Dermis blood vessel endothelial cell (primary cell): ENCODE measurements around the gene DSCAM. TPM values are rescaled to one million over a fixed set of nuclear protein-coding genes. Genes with fewer than 3 reads are reported as not detected.

Experiments
- DNase-seq: peaks from one replicate; pipeline ENCODE4 v3.0.0; 2010
- total RNA-seq: library from RNA; depleted of rRNA; stranded (reverse); fragments of >200 nt; gene quantifications from 2 replicates; pipeline ENCODE4 v1.2.3, GENCODE V29; 2014

Gene DSCAM
- total RNA-seq, 1 donor from 2014 or later = under 0.01 TPM

DNA sequence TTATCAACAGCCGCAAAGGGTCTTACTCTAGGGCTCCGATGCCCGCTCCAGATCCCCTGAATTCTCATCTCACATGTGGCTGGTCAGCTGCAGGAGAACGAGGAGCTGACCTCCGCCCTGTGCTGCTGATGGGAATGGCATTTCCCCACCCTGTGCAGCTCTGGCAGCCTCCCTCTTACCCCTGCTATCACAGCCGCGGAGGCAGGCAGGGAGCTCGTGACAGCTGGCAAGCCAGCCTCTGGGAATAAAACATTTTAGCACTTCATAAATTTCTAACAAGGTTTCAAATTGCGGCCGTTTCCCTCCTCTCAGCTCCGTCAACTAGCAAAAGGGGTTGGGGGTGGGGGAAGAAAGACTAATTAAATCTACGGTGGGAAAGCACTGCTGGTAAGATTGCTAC is 81.1 kb downstream of the DSCAM start:
- no peak for DNase-seq

DNA sequence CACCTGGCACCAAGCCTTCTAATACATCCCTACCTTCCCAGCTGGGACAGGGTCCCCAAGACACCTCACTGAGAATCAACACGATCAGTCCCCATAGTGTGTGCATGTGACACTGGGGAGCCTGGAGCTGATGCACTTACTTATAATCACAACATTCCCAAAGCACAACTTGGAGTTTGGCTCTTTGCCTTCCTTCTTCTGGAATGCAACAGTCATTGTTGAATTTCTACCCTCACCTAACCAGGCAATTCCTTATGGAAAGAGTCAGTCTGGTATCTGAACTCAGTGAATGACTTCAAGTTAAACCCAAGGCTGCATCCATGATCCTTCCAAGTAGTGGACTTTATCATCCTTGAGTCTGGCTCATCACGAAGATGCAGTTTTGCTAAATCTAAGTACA is 86.1 kb downstream of the DSCAM start:
- no peak for DNase-seq

DNA sequence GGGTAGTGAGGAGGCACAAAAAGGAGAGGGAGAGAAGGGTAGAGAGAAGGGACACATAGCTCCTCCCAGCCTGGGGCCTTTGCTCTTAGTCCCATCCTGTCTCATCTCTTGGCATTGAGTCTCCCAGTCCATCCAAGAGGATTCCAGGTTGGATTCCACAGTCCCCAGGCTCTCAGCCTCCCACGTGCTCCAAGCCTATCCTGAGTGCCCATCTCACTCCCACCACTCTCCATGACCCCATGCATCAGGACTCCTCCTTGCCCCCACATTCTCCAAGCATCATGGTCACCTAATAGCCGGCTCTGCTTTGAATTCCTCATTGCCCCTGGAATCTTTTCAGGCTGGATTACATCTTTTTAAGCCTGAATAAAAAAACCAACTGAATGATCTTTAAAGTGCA is 87.9 kb downstream of the DSCAM start:
- no peak for DNase-seq

DNA sequence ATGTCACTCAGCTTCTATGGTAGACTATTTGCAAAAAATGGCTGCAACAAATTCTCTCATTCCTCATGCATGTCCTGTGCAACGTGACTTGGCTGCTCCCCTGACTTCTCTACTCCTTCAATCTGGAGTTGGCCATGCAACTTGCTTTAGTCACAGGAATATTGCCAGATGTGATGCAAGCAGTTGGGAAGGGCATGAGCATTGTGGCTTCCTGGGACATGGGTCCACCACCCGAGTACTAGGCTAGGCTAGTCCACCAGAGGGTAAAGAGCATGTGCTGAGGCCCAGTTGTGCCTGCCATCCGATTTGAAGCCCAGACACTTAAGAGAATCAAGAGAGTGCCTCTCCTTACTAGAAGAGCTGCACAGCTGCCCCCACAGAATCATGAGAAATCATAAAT is 89.6 kb downstream of the DSCAM start:
- DNase-seq = no peak

DNA sequence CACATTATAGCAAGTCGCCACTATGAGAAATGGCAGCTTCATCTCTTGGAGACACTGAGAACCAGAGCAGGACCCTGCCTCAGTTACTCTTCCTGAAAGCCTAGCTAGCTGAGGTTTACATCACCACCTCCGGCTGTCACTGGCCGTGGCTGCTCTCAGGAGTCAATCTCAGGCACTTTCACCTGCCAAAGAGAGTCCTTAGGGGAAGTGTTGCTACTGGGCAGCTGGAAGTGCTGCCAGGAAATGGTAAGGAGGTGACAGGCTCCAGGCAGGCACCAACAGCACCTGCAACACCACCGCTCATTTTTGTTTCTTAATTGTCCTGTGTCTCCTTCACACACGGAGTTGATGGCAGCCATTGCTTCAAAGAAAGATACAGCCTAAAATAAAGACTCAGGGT is 92.5 kb downstream of the DSCAM start:
- DNase-seq = no peak

DNA sequence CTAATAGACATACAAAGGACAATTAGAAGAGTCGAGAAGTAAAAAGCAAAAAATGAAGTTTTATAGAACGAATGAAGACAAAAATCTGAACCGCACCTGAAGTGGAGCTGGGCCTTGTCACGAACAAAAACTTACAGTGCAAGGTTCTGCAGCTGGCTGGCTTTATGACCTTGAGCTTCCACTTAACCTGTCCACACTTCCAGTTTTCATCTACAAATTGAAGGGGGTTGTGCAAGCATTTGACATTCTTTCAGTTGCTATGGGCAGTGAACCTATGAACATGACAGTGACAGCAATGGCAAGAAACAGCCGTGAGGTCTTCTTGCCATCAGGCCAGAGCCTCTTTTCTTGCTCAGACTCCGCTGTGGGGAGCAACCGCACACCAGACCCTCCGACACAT is 93.2 kb downstream of the DSCAM start:
- DNase-seq = no peak

DNA sequence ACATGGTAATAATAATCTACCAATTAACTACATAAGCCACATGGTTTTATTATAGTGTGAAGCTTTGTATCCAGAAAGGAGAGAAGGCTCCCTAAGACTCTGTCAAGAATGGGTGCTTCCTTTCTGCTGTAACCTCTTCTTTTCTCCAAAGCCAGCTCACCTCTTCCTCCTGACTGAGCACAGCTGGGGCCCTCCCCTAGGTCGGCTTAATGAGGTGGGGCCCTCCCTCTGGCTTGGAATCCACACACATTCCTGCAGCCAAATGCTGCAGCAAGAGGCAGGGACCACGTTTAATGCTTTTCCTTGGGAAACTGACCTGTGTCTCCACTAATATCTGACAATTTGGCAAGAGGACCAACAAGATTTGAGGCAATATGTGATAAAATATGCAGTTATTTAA is 94.8 kb downstream of the DSCAM start:
- DNase-seq = no peak

DNA sequence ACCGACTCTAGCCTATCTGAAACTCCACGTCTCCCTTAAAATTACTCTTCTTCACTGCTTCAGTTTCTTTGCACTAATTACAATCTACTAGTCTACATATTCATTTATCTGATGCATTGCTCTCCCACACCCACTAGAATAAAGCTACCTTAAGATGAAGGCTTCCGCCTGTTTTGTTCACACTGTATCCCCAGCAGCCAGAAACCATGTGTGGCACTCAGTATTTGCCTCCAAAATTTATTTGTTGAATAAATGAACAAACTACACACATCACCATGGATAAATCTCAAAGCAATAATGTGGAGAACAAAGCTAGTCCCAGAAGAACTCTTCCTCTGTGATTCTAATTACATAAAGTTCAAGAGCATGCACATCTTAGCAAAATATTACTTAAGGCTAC is 95.7 kb downstream of the DSCAM start:
- DNase-seq = no peak

DNA sequence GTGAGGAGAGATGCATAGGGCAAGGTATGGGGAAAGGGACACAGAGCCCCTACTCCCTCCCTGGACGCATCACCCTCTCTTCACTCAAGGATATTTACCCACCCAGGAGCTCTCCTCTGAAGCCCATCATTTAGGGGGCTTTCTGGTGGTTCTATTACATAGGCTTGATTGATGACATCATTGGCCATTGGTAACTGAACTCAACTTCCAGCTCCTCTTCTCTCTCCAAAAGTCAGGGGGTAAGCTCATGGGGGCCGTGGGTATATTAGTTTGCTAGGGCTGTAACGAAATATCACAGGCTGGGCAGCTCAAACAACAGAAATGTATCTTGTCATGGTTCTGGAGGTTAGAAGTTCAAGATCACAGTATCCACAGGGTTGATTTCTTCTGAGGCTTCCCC is 110.8 kb downstream of the DSCAM start:
- no peak for DNase-seq

DNA sequence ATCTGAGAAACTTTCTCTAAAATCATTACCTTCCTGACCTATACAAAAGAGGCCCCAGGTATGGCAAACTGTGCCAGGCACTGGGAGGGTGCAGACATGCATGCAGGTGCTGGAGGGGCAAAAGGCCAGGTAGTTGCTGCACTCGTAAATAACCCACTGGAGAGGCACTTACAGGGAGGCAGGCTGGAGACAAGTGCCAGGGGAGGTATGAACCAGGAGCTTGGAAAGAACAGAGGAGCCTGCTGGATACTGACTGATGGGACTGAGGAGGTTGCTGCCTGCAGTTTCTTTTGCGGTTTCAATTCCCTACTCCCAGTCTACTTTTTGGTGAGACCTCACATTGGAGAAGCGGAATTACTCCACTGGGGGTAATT is 113.9 kb downstream of the DSCAM start:
- no peak for DNase-seq

DNA sequence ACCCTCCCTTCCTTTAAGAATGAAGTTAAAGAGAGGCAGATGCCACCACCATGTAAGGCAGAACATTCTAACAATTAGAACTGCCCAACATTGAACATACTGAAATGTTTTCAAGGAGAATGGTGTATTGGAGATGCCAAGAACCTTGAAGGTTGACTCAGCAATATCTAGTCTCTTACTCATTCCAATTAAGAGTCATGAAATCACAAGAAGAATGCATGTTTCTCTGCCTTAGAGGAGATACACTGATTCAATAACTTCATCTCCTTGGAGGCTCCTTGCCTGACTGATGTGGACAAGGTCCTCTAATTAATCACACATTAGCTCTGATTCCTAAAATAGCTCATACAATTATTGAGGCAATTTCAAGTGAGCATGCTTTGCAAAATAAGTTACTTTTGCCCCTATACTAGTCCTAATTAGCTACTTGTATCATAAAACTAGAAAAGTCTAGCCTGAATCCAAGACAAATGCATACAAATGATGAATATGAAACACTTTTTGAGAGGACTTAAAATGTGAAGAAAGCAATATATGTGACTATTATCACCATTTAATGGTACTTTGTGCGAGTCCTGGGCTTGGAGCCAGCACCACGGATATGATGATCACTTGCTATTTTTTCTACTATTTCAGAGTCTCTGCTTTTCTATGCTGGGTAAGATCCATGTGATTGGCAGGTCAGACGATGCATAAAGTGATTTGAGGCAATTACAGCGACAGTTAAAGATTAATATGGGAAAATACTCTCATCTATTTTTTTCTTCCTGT is 114.5 kb downstream of the DSCAM start:
- no peak for DNase-seq

DNA sequence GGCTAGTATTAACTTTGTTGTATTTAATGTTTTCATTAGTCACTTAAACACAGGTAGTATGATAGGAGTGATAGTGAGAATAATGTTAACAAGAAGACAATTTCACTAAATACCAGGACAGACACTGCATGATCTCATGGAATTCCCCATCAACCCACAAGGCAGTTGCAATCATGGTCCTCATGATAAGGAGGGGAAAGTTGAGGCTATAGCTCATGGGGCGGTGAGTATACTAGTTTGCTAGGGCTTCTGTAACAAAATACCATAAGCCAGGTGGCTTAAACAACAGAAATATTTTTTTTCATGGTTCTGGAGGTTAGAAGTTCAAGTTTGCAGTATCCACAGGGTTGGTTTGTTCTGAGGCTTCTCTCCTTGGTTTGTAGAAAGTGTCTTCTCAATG is 115.8 kb downstream of the DSCAM start:
- no peak for DNase-seq

DNA sequence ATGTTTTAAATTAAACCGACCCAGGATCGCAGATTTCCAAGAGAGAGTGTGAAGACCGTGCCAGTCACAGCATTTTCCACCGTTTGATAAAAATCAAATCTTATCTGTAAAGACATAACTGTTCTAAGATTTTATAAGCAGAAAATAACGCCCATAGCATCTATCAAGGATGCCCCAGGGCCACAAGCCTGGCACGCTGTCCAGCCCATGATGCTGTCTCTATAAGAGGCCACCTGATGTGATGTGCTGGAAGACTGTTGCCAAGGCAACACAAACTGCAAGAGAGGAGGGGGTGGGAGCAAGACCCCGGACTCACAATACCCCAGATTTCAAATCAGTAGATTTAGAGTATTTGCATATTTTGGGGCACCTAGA is 116.5 kb downstream of the DSCAM start:
- no peak for DNase-seq

DNA sequence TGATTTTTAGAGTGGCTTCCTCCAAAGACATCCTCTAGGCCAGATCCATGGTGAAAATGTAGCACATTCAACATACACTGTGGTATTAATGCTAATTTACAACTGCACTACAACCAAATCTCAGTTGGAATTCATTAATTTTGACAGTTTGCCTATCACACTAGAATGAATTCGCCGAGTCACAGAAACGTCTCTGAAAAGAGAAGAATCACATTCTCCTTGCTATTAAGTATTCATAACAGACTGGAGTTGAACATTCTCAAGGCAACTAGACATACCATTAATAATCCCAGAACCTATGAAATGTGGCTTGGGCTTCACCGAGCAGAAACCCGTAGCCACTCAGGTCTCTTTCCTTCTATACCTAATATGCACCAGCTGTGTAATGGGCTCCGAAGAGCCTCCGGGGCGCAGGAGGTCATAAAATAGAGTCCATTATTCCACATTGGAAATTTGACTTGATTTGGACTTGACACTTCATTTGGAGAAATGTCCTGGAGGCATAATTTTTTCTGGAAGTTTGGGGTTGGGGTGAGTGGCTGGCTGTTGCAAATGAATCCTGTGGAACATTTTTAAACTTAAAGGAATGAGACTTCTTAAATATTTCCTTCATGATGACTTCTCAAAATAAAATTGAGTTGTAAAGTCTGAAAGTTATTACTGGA is 117.1 kb downstream of the DSCAM start:
- DNase-seq = no peak

DNA sequence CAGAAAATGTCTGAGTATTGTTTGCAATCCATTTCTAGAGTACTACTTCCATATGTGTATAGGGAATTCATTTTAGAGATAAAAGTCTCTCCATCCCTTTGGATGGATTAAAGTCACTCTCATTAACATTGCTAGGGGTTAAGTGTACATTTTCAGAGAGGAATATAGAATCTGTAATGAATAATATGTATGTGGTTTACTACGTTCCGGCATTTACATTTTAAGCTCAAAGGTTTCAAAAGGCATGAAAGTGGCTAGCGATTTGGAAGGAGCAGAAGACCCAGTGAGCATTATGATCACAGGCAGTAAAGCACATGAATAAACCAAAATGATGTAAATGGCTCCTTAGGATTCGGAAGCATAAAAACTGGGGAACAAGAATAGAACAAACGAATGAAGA is 123.0 kb downstream of the DSCAM start:
- DNase-seq = no peak

DNA sequence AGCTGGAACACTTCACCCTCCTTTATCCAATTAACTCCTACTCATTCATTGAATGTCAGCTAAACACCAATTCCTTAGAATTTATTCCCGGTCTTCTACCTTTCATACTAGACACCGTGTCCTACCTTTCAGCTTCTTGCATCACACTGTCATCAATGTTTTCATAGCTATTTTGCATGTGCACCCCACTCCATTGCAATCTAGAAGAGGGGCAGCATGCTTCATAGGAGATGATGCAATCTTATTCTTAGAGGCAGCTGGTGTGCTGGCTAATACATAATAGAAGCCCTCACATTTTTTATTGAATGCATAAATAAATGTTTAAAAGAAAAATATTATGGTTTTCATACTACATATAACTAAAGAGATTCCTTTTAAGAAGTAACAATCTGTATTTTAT is 123.6 kb downstream of the DSCAM start:
- DNase-seq = no peak

DNA sequence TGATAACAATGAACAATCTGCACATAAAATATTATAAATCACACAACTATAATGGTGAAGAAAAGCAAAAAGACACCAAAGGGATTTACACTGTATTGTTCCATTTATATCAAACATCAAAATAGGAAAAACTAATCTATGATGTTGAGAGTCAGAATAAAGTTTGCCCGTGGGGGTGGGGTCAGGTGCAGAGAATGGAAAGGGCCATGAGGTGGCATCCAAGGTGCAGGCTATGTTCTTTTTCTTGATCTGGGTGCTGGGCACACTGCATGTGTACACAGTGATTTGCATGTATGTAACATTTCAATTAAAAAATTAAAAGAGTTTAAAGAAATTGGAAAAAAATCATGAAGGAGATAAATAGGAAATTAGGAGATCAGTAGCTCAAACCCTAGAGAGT is 127.3 kb downstream of the DSCAM start:
- no peak for DNase-seq

DNA sequence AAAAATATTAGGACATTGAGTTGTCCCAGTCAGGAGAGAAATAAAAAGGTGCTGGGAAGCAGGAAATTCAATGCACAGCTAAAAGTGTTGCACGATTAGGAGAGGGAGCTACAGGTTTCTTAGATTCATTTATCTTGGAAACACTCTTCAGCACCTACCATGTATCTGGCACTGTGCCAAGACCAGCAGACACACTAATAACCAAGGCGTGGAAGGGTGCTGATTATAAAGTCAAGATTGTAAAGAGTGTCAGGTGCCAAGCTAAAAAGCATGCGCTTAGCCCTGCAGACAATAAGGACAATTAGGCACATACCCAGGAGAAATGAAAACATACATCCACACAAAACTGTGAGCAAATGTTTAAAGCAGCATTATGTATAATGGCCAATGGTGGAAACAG is 129.9 kb downstream of the DSCAM start:
- DNase-seq = no peak

DNA sequence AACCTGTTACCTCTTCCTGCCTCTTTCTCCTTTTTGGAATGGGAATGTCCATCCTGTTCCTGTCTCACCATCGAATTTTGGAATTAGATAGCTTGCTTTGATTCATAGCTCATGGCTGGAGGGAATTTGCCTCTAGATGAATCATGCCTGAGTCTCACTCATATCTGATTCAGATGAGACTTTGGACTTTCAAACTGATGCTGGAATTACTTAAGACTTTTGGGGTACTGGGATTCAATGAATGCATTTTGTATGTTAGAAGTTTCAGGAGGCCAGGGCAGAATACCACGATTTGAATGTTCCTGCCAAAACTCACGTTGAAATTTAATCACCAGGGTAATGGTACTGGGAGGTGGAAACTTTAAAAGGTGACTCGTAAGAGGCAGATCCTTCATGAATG is 132.4 kb downstream of the DSCAM start:
- no peak for DNase-seq

DNA sequence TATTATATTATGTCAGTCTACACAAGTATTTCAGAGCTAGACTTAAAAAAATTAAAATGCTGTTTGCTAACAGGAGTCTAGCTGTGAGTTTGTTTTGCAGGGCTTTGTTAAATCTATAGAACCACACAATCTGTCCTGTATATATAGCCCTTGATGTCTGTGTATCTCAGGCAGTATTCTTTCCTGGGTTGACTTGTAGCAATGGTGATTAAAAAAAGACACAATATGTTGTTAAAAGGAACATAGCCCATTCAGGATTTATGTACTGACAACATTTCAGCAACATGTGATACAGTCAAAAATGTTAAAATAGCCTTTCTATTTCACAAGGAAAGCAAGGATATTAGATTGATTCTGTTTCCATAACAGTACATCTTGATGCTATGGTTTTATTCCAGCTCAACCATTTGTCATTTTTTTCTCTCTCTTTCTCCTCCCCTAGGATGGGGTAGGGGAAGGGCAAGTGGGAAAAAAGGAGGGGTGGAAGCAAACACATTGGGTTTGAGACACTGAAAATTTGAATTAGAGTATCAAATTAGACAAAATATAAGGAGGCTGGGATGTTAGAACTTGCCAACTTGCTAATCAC is 139.2 kb downstream of the DSCAM start:
- DNase-seq = no peak

DNA sequence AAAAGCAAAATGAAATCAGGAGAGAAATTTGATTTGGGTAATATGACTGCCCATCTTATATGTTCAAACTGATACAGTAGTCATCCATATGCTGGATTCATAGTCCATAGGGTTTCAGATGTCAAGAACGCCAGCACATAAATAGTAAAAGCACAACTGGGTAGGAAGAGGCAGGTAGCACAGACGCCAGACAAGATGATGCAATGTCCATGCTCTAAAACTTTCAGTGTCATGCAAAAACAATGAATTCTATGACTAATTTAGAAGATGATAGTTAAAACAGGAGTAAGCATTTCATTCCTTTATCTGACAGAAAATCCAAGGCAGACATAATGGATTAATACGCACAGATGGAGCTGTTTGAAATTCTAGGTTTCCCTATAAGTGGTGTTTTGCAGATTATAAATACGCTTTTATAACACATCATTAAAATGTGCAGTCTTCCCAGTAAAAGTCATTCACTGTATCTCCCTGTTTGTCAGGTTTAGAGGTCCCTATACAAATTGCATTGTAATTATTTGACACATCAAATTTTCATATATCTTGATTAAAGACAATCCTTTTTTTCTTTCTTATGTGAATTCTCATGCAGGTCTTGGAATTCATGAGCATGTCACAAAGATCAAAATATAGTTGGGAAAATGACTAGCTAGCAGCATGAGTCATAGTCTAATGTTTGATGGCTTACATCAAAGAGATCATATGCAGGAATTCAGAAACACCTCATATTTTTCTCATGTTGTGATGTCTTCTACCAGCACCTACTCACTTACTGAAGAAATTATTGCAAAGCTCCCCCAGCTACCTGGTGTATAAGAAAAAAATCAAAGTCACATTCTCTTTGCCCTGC is 139.9 kb downstream of the DSCAM start:
- no peak for DNase-seq

DNA sequence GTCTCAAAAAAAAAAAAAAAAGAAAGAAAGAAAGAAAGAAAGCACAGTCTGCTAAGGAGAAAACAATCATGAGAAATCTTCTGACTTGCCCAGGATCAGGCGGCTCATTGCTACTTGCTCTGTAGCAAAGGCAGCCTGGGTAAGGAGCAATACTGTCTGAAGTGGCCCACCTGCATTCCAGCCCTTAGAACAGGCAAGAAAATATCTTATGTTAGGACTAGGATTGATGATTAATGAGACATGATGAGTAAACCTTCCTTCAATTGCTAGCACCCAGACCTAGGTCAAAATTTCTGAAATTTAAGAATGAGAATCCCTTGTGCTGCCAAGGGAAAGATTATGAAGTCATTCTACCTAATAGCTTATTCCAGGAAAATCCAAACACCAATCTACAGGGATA is 140.8 kb downstream of the DSCAM start:
- DNase-seq = no peak

DNA sequence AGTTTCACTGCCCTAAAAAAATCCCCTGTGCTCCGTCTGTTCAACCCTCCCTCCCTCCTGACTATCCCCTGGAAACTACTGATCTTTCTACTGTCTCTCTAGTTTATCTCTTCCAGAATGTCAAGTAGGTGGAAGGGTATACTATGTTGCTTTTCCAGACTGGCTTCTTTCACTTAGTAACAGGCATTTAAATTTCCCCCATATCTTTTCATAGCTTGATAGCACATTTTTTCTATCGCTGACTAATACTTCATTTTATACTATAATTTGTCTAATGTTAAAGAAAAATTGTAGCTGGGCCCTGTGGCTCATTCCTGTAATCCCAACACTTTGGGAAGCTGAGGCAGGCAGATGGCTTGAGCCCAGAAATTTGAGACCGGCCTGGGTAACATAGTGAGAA is 142.8 kb downstream of the DSCAM start:
- no peak for DNase-seq

DNA sequence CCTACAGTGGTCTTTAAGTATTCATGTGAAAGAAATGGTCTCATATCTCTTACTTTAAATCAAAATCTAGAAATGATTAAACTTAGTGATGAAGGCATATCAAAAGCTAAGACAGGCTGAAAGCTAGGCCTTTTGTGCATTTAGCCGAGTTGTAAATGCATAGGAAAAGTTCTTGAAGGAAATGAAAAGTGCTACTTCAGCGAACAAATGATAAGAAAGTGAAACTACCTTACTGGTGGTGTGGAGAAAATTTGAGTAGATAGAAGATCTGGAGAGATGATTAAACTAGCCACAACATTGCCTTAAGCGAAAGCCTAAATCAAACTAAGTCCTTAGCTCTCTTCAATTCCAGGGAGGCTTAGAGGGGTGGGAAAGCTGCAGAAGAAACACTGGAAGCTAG is 147.6 kb downstream of the DSCAM start:
- DNase-seq = no peak
